Astrocyte (in vitro differentiated cells and primary cell): ENCODE results near the gene OR1Q1. TPM values are rescaled to one million over a fixed set of nuclear protein-coding genes. Genes with fewer than 3 reads are reported as not detected.

Experiments
- DNase-seq: peaks from one replicate; pipeline ENCODE4 v3.0.0-alpha.2; 2010; ENCODE audit warnings: low read depth
- FAIRE-seq: peaks from 2 replicates; lab custom pipeline; 2011; peaks lifted over from hg19 to GRCh38; lab: Jason Lieb, UNC
- H2AFZ ChIP-seq: 2 replicates; pipeline ENCODE4 v1.6.0; 2012; ENCODE audit warnings: low read depth, low read length, inconsistent platforms
- H3K27ac ChIP-seq: 2 replicates; pipeline ENCODE4 v1.5.1; 2011; ENCODE audit warnings: low read depth, low read length, inconsistent platforms
- H3K27me3 ChIP-seq: 2 replicates; pipeline ENCODE4 v1.6.0; 2011; ENCODE audit warnings: low read length, inconsistent platforms; ENCODE audit not compliant: insufficient read depth
- H3K36me3 ChIP-seq: 2 replicates; pipeline ENCODE4 v1.5.1; 2011; ENCODE audit warnings: low read length, inconsistent platforms; ENCODE audit not compliant: insufficient read depth
- H3K4me1 ChIP-seq: 2 replicates; pipeline ENCODE4 v1.5.1; 2011; ENCODE audit warnings: low read length, inconsistent platforms; ENCODE audit not compliant: insufficient read depth
- H3K4me2 ChIP-seq: 2 replicates; pipeline ENCODE4 v1.6.0; 2012; ENCODE audit warnings: low read length, inconsistent platforms
- H3K4me3 ChIP-seq: 2 replicates; pipeline ENCODE4 v1.5.1; 2011; ENCODE audit warnings: low read depth, mild to moderate bottlenecking, low read length, inconsistent platforms; ENCODE audit not compliant: insufficient read depth
- H3K79me2 ChIP-seq: 2 replicates; pipeline ENCODE4 v1.6.0; 2012; ENCODE audit warnings: mild to moderate bottlenecking, low read length, inconsistent platforms; ENCODE audit not compliant: insufficient read depth
- H3K9ac ChIP-seq: 2 replicates; pipeline ENCODE4 v1.6.0; 2012; ENCODE audit warnings: mild to moderate bottlenecking, low read length, inconsistent platforms
- H3K9me3 ChIP-seq: 2 replicates; pipeline ENCODE4 v1.5.1; 2012; ENCODE audit warnings: low read depth, mild to moderate bottlenecking, low read length, inconsistent platforms; ENCODE audit not compliant: insufficient read depth
- H4K20me1 ChIP-seq: 2 replicates; pipeline ENCODE4 v1.6.0; 2012; ENCODE audit warnings: low read length, inconsistent platforms; ENCODE audit not compliant: insufficient read depth
- H3K27ac Mint-ChIP-seq: one replicate; pipeline ENCODE4 v1.8.0; 2021; ENCODE audit warnings: mild to moderate bottlenecking, mixed read lengths; ENCODE audit not compliant: unreplicated experiment
- H3K27me3 Mint-ChIP-seq: one replicate; pipeline ENCODE4 v1.8.0; 2021; ENCODE audit warnings: low read depth, mixed read lengths; ENCODE audit not compliant: unreplicated experiment
- H3K36me3 Mint-ChIP-seq: one replicate; pipeline ENCODE4 v1.8.0; 2021; ENCODE audit warnings: low read depth, mixed read lengths; ENCODE audit not compliant: unreplicated experiment
- H3K4me1 Mint-ChIP-seq: one replicate; pipeline ENCODE4 v1.8.0; 2021; ENCODE audit warnings: low read depth, mixed read lengths; ENCODE audit not compliant: unreplicated experiment
- H3K4me3 Mint-ChIP-seq: one replicate; pipeline ENCODE4 v1.8.0; 2021; ENCODE audit warnings: mild to moderate bottlenecking, moderate library complexity, mixed read lengths; ENCODE audit not compliant: unreplicated experiment
- H3K9me3 Mint-ChIP-seq: one replicate; pipeline ENCODE4 v1.8.0; 2021; ENCODE audit warnings: mild to moderate bottlenecking, mixed read lengths; ENCODE audit not compliant: unreplicated experiment
- CTCF ChIP-seq: IDR thresholded peaks from 2 replicates; pipeline ENCODE4 v1.5.1; 2011; ENCODE audit warnings: low read depth, mild to moderate bottlenecking, inconsistent platforms, low read length, moderate library complexity; ENCODE audit not compliant: insufficient read depth
- EZH2 ChIP-seq: IDR thresholded peaks from 2 replicates; pipeline ENCODE4 v1.6.1; 2012; ENCODE audit warnings: mild to moderate bottlenecking, low read length, inconsistent platforms; ENCODE audit not compliant: insufficient read depth
- total RNA-seq: library from RNA; stranded (reverse); gene quantifications from 2 replicates; pipeline ENCODE4 v1.2.1, GENCODE V29; 2021

Gene OR1Q1
- total RNA-seq, 1 donor from 2014 or later, result not detected

- H3K4me2 ChIP-seq, result no peak within 1 kb of the TSS
- H3K27me3 Mint-ChIP-seq, result peaks cover 2% of the 10 kb centered on the region
- no peak within 1 kb of the TSS for H3K4me3 ChIP-seq
- no peak for TF ChIP-seq CTCF
- TF ChIP-seq EZH2, result no peak
- H3K36me3 Mint-ChIP-seq, result no peaks in the 10 kb centered on the region
- H2AFZ ChIP-seq, result no peak within 1 kb of the TSS
- peaks cover 5% of the 10 kb centered on the region for H3K9me3 Mint-ChIP-seq
- H3K27ac Mint-ChIP-seq, result no peak within 1 kb of the TSS
- no peak within 1 kb of the TSS for H3K4me3 Mint-ChIP-seq
- no peaks in the 10 kb centered on the region for H4K20me1 ChIP-seq
- H3K36me3 ChIP-seq, result no peaks in the 10 kb centered on the region
- no peaks in the 10 kb centered on the region for H3K79me2 ChIP-seq
- H3K27ac ChIP-seq, result no peak within 1 kb of the TSS
- no peaks in the 10 kb centered on the region for H3K4me1 ChIP-seq
- no peak within 1 kb of the TSS for H3K9ac ChIP-seq
- no peaks in the 10 kb centered on the region for H3K27me3 ChIP-seq
- no peaks in the 10 kb centered on the region for H3K4me1 Mint-ChIP-seq
- no peaks in the 10 kb centered on the region for H3K9me3 ChIP-seq
- no peak for FAIRE-seq
- no peak for DNase-seq
Measured at GRCh38 chr9:122657527-122657926, 43.0 kb downstream of the OR1Q1 start, which contains the start of gene OR1B1. TSS of gene OR1B1 (minus strand) at chr9:122657627.

DNA sequence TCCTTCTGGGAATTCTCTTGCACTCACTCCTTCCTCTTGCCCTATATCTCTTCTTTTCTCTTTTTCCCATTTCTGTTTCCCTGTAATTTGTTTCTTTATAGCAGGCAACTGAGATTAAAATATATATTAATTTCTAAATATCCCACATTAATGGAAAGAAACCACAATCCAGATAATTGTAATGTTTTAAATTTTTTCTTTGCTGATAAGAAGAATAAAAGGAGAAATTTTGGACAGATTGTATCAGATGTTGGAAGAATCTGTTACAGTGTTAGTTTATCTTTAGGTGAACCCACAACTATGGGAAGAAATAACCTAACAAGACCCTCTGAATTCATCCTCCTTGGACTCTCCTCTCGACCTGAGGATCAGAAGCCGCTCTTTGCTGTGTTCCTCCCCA lies 46.9 kb downstream of the OR1Q1 start, which contains the start of gene OR1L1:
Gene OR1L1, plus strand, starts transcription at position 301 of the 400 bp plus-strand sequence. Its CDS starts 0 bp downstream, at position 301.
- no peaks in the 10 kb centered on the region for H3K4me1 Mint-ChIP-seq
- TF ChIP-seq EZH2, result no peak
- no peak for TF ChIP-seq CTCF
- H3K27ac Mint-ChIP-seq, result no peak within 1 kb of the TSS
- H4K20me1 ChIP-seq, result no peaks in the 10 kb centered on the region
- H3K9me3 ChIP-seq, result no peaks in the 10 kb centered on the region
- no peak for FAIRE-seq
- H3K36me3 ChIP-seq, result no peaks in the 10 kb centered on the region
- H3K4me3 ChIP-seq, result no peak within 1 kb of the TSS
- H3K79me2 ChIP-seq, result no peaks in the 10 kb centered on the region
- H3K36me3 Mint-ChIP-seq, result no peaks in the 10 kb centered on the region
- no peaks in the 10 kb centered on the region for H3K4me1 ChIP-seq
- no peak within 1 kb of the TSS for H3K4me3 Mint-ChIP-seq
- peaks cover 2% of the 10 kb centered on the region for H3K27me3 Mint-ChIP-seq
- no peak for DNase-seq
- no peak within 1 kb of the TSS for H3K4me2 ChIP-seq
- H3K9ac ChIP-seq, result no peak within 1 kb of the TSS
- peaks cover 3% of the 10 kb centered on the region for H3K9me3 Mint-ChIP-seq
- no peak within 1 kb of the TSS for H2AFZ ChIP-seq
- H3K27ac ChIP-seq, result no peak within 1 kb of the TSS
- H3K27me3 ChIP-seq, result no peaks in the 10 kb centered on the region

Other genes with a start within 250 kb of the OR1Q1 start
- 0.23 and 0.41 TPM in 2 replicates for gene PTGS1, start 243.7 kb upstream of the OR1Q1 start, total RNA-seq
- not detected in 2 replicates for gene OR1J1, start 136.8 kb upstream of the OR1Q1 start, total RNA-seq
- gene OR1J2, start 103.9 kb upstream of the OR1Q1 start, total RNA-seq, result not detected in 2 replicates
- gene OR1J4, start 95.6 kb upstream of the OR1Q1 start, total RNA-seq, result not detected in 2 replicates
- gene OR1N1, start 87.4 kb upstream of the OR1Q1 start, total RNA-seq, result not detected in 2 replicates
- not detected in 2 replicates for gene OR1N2, start 61.6 kb upstream of the OR1Q1 start, total RNA-seq
- not detected in 2 replicates for gene OR1L8, start 31.4 kb upstream of the OR1Q1 start, total RNA-seq
- not detected in 2 replicates for gene OR1B1, start 42.9 kb downstream of the OR1Q1 start, total RNA-seq
- not detected in 2 replicates for gene OR1L1, start 47.0 kb downstream of the OR1Q1 start, total RNA-seq
- not detected in 2 replicates for gene OR1L3, start 60.4 kb downstream of the OR1Q1 start, total RNA-seq
- gene OR1L4, start 109.3 kb downstream of the OR1Q1 start, total RNA-seq, result not detected in 2 replicates
- gene OR1L6, start 127.6 kb downstream of the OR1Q1 start, total RNA-seq, result not detected in 2 replicates
- not detected in 2 replicates for gene OR5C1, start 174.2 kb downstream of the OR1Q1 start, total RNA-seq
- gene OR1K1, start 185.4 kb downstream of the OR1Q1 start, total RNA-seq, result not detected in 2 replicates
- 21.5 and 23.9 TPM in 2 replicates for gene PDCL, start 213.8 kb downstream of the OR1Q1 start, total RNA-seq